NCI-H82 treated with DMSO at 0.1 percent for 48 hours (cell line): ENCODE data around the gene A4GNT.

Experiments used
- DNase-seq: peaks from one replicate; lab custom pipeline; 2025; ENCODE audit not compliant: unreplicated experiment; lab: John Stamatoyannopoulos, UW

Gene A4GNT

GRCh38 chr3:138081371-138082084, 50.7 kb downstream of the A4GNT start:
- no peak for DNase-seq

DNA sequence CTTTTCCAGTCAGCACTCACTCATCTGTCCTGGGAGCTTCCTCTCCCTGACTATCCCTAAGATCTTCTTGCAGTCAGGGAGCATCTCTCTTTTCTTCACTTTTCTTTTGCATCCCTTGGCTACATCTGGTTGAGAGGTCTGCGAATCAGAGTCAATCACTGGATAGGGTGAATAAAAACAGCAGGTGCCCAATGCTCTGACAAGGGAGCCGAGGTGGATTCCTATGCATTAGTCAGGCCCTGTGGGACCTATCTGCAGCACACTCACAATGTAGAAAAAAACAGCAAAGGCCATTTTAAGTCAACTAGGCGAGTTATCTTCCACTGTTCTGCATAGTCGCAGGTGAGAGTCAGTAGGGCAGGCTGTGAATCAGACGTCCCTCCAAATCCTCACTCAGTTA, 52.3 kb downstream of the A4GNT start:
- DNase-seq = no peak

- DNase-seq = no peak
Measured at GRCh38 chr3:138078901-138079344, 53.3 kb downstream of the A4GNT start.

GRCh38 chr3:138078096-138078495, 54.1 kb downstream of the A4GNT start:
- no peak for DNase-seq
